Osteoblast (primary cell): Measurements from ENCODE around the gene BSN. TPM values are rescaled to one million over a fixed set of nuclear protein-coding genes. Genes with fewer than 3 reads are reported as not detected.

ENCODE experiments used
- DNase-seq: peaks from one replicate; pipeline ENCODE4 v3.0.0; 2011; ENCODE audit warnings: low spot score, mixed read lengths; ENCODE audit not compliant: insufficient read length; ENCODE audit errors: missing footprints
- H2AFZ ChIP-seq: 2 replicates; pipeline ENCODE4 v1.6.0; 2011; ENCODE audit warnings: mild to moderate bottlenecking, low read length
- H3K27ac ChIP-seq: 2 replicates; pipeline ENCODE4 v1.5.1; 2011; ENCODE audit warnings: mild to moderate bottlenecking, low read depth, low read length, moderate library complexity
- H3K27me3 ChIP-seq: 2 replicates; pipeline ENCODE4 v1.6.0; 2012; ENCODE audit warnings: mild to moderate bottlenecking, control low read depth, inconsistent platforms, low read length, moderate library complexity; ENCODE audit not compliant: insufficient read depth
- H3K36me3 ChIP-seq: 2 replicates; pipeline ENCODE4 v1.5.1; 2011; ENCODE audit warnings: mild to moderate bottlenecking, low read length, control low read depth, moderate library complexity; ENCODE audit not compliant: insufficient read depth
- H3K4me1 ChIP-seq: 2 replicates; pipeline ENCODE4 v1.5.1; 2011; ENCODE audit warnings: mild to moderate bottlenecking, low read length, control low read depth, moderate library complexity; ENCODE audit not compliant: insufficient read depth
- H3K4me2 ChIP-seq: 2 replicates; pipeline ENCODE4 v1.6.0; 2011; ENCODE audit warnings: mild to moderate bottlenecking, low read length; ENCODE audit not compliant: insufficient read depth
- H3K4me3 ChIP-seq: fragments of 200-600 bp; sonication (generic); 3 replicates; pipeline ENCODE4 v1.5.1; 2012; ENCODE audit warnings: mild to moderate bottlenecking, low read length, inconsistent platforms; ENCODE audit not compliant: insufficient read depth
- H3K79me2 ChIP-seq: 2 replicates; pipeline ENCODE4 v1.6.0; 2012; ENCODE audit warnings: mild to moderate bottlenecking, low read length, control low read depth, inconsistent platforms; ENCODE audit not compliant: insufficient read depth
- H3K9me3 ChIP-seq: 2 replicates; pipeline ENCODE4 v1.5.1; 2011; ENCODE audit warnings: low read depth, low read length, control low read depth
- H4K20me1 ChIP-seq: 2 replicates; pipeline ENCODE4 v1.6.0; 2012; ENCODE audit warnings: mild to moderate bottlenecking, low read length, control low read depth; ENCODE audit not compliant: insufficient read depth
- CTCF ChIP-seq: IDR thresholded peaks from 2 replicates; pipeline ENCODE4 v1.5.1; 2011; ENCODE audit warnings: mild to moderate bottlenecking, low read depth, low read length, moderate library complexity; ENCODE audit errors: extremely low read depth
- total RNA-seq: library from RNA; depleted of rRNA; stranded (reverse); fragments of >200 nt; gene quantifications from 2 replicates; pipeline ENCODE4 v1.2.3, GENCODE V29; 2012

The BSN gene
- total RNA-seq, 1 donor = under 0.01 TPM

GRCh38 chr3:49668861-49669260, 114.6 kb downstream of the BSN start:
- peaks cover 19% of the 10 kb centered on the region for H3K4me1 ChIP-seq
- DNase-seq = peak; percentile 91
- peak overlapping the region; percentile 10 for H3K4me2 ChIP-seq
- peaks cover 9% of the 10 kb centered on the region for H4K20me1 ChIP-seq
- no peak overlapping the region for H3K27ac ChIP-seq
- peaks cover 3% of the 10 kb centered on the region for H3K27me3 ChIP-seq
- no peak overlapping the region for H2AFZ ChIP-seq
- H3K36me3 ChIP-seq = no peaks in the 10 kb centered on the region
- H3K9me3 ChIP-seq = no peaks in the 10 kb centered on the region
- peaks cover 5% of the 10 kb centered on the region for H3K79me2 ChIP-seq
- no peak for TF ChIP-seq CTCF
- no peak overlapping the region for H3K4me3 ChIP-seq

GRCh38 chr3:49669352-49669751, 115.1 kb downstream of the BSN start:
- H3K79me2 ChIP-seq = peaks cover 6% of the 10 kb centered on the region
- no peak overlapping the region for H3K4me3 ChIP-seq
- no peak overlapping the region for H3K27ac ChIP-seq
- no peak overlapping the region for H3K4me2 ChIP-seq
- peaks cover 3% of the 10 kb centered on the region for H3K27me3 ChIP-seq
- peaks cover 19% of the 10 kb centered on the region for H3K4me1 ChIP-seq
- no peaks in the 10 kb centered on the region for H3K36me3 ChIP-seq
- TF ChIP-seq CTCF = no peak
- H2AFZ ChIP-seq = no peak overlapping the region
- H4K20me1 ChIP-seq = peaks cover 9% of the 10 kb centered on the region
- peak; percentile 78 for DNase-seq
- no peaks in the 10 kb centered on the region for H3K9me3 ChIP-seq

- no peak overlapping the region for H3K4me2 ChIP-seq
- no peak overlapping the region for H3K27ac ChIP-seq
- peaks cover 3% of the 10 kb centered on the region for H3K27me3 ChIP-seq
- peaks cover 20% of the 10 kb centered on the region for H3K79me2 ChIP-seq
- no peak overlapping the region for H3K4me3 ChIP-seq
- peaks cover 4% of the 10 kb centered on the region for H3K36me3 ChIP-seq
- peaks cover 19% of the 10 kb centered on the region for H3K4me1 ChIP-seq
- H3K9me3 ChIP-seq = no peaks in the 10 kb centered on the region
- no peak overlapping the region for H2AFZ ChIP-seq
- DNase-seq = no peak
- no peak for TF ChIP-seq CTCF
- peaks cover 15% of the 10 kb centered on the region for H4K20me1 ChIP-seq
Observed at GRCh38 chr3:49670940-49671290, 116.6 kb downstream of the BSN start.

- peaks cover 19% of the 10 kb centered on the region for H3K4me1 ChIP-seq
- peaks cover 3% of the 10 kb centered on the region for H3K27me3 ChIP-seq
- peaks cover 11% of the 10 kb centered on the region for H3K36me3 ChIP-seq
- peak; percentile 97 for DNase-seq
- H3K4me3 ChIP-seq = no peak overlapping the region
- peaks cover 25% of the 10 kb centered on the region for H3K79me2 ChIP-seq
- no peaks in the 10 kb centered on the region for H3K9me3 ChIP-seq
- H2AFZ ChIP-seq = no peak overlapping the region
- peak; percentile 93 for TF ChIP-seq CTCF
- no peak overlapping the region for H3K4me2 ChIP-seq
- no peak overlapping the region for H3K27ac ChIP-seq
- H4K20me1 ChIP-seq = peaks cover 19% of the 10 kb centered on the region
Observed at GRCh38 chr3:49671291-49672288, 117.3 kb downstream of the BSN start.
